CD14-positive monocyte (primary cell): Measurements from ENCODE around the gene ABCA2. TPM values are rescaled to one million over a fixed set of nuclear protein-coding genes. Genes with fewer than 3 reads are reported as not detected.

ENCODE experiments used
- DNase-seq, 3 donors: peaks; one replicate each; pipeline ENCODE4 v3.0.0-alpha.2; 2011 to 2022
- H2AFZ ChIP-seq: 2 replicates; pipeline ENCODE4 v1.6.0; 2012; ENCODE audit warnings: mild to moderate bottlenecking, low read depth, low read length, inconsistent platforms; ENCODE audit not compliant: insufficient read depth, poor library complexity, severe bottlenecking
- H3K27ac ChIP-seq, 2 donors: 1 replicate in 1 of 2; 2 replicates in 1 of 2; pipeline ENCODE4 v1.5.1; 2012 to 2013; ENCODE audit warnings: low read length in 2 of 2, control low read depth in 1 of 2, inconsistent platforms in 1 of 2, low read depth in 1 of 2, mild to moderate bottlenecking in 1 of 2
- H3K27me3 ChIP-seq, 2 donors: one replicate each; pipeline versions ENCODE4 v1.6.0 to v1.6.1; 2011 to 2013; ENCODE audit warnings: low read length in 2 of 2; ENCODE audit not compliant: control insufficient read depth in 2 of 2, insufficient read depth in 2 of 2
- H3K36me3 ChIP-seq, 2 donors: replicated peaks in 1 of 2; 1 replicate in 1 of 2; 2 replicates in 1 of 2; pipeline versions ENCODE4 v1.5.1 to v1.6.1; 2012 to 2013; ENCODE audit warnings: low read length in 2 of 2, control low read depth in 1 of 2, inconsistent platforms in 1 of 2, mild to moderate bottlenecking in 1 of 2; ENCODE audit not compliant: insufficient read depth in 2 of 2, control insufficient read depth in 1 of 2
- H3K4me1 ChIP-seq, 2 donors: 1 replicate in 1 of 2; 2 replicates in 1 of 2; pipeline versions ENCODE4 v1.5.1 to v1.6.1; 2012 to 2013; ENCODE audit warnings: low read length in 2 of 2, control low read depth in 1 of 2, inconsistent platforms in 1 of 2, mild to moderate bottlenecking in 1 of 2, moderate library complexity in 1 of 2; ENCODE audit not compliant: insufficient read depth in 2 of 2, control insufficient read depth in 1 of 2
- H3K4me2 ChIP-seq: replicated peaks from 2 replicates; pipeline ENCODE3; 2012; ENCODE audit warnings: low read length, moderate library complexity, mild to moderate bottlenecking; ENCODE audit not compliant: poor library complexity, severe bottlenecking; ENCODE audit errors: extremely low read depth
- H3K4me3 ChIP-seq, 3 experiments: fragments of 200-600 bp in 1 of 3; sonication (generic) in 1 of 3; replicated peaks in 1 of 3; 1 replicate in 2 of 3; 2 replicates in 1 of 3; pipeline ENCODE4 v1.5.1; 2011 to 2013; ENCODE audit warnings: low read length in 3 of 3, mild to moderate bottlenecking in 3 of 3, control low read depth in 2 of 3, low read depth in 2 of 3, inconsistent platforms in 1 of 3, moderate library complexity in 1 of 3
- H3K79me2 ChIP-seq: 2 replicates; pipeline ENCODE4 v1.6.0; 2012; ENCODE audit warnings: mild to moderate bottlenecking, control low read depth, inconsistent platforms, low read length, moderate library complexity; ENCODE audit not compliant: insufficient read depth
- H3K9ac ChIP-seq: 2 replicates; pipeline ENCODE4 v1.6.0; 2017; ENCODE audit warnings: low read length, mild to moderate bottlenecking; ENCODE audit not compliant: insufficient read depth, poor library complexity, severe bottlenecking
- H3K9me3 ChIP-seq, 2 donors: replicated peaks in 1 of 2; 1 replicate in 1 of 2; 2 replicates in 1 of 2; pipeline versions ENCODE4 v1.5.1 to v1.6.1; 2012 to 2013; ENCODE audit warnings: low read length in 2 of 2, control low read depth in 1 of 2; ENCODE audit not compliant: control insufficient read depth in 1 of 2, insufficient read depth in 1 of 2
- H4K20me1 ChIP-seq: 2 replicates; pipeline ENCODE4 v1.6.0; 2012; ENCODE audit warnings: mild to moderate bottlenecking, low read length, control low read depth, moderate library complexity; ENCODE audit not compliant: insufficient read depth
- H3K27ac Mint-ChIP-seq, 7 donors: one replicate each; pipeline ENCODE4 v1.8.0; 2020; ENCODE audit warnings: mild to moderate bottlenecking in 7 of 7, mixed read lengths in 7 of 7, moderate library complexity in 6 of 7, inconsistent platforms in 2 of 7
- H3K27me3 Mint-ChIP-seq, 3 donors: one replicate each; pipeline ENCODE4 v1.8.0; 2021 to 2022; ENCODE audit warnings: low read depth in 3 of 3, mild to moderate bottlenecking in 3 of 3, mixed read lengths in 3 of 3, moderate library complexity in 3 of 3, inconsistent platforms in 1 of 3
- H3K36me3 Mint-ChIP-seq, 2 donors: one replicate each; pipeline ENCODE4 v1.8.0; 2020; ENCODE audit warnings: mixed read lengths in 2 of 2, inconsistent platforms in 1 of 2, mild to moderate bottlenecking in 1 of 2
- H3K4me1 Mint-ChIP-seq: one replicate; pipeline ENCODE4 v1.8.0; 2020; ENCODE audit warnings: mild to moderate bottlenecking, mixed read lengths
- H3K4me3 Mint-ChIP-seq, 2 donors: one replicate each; pipeline ENCODE4 v1.8.0; 2020; ENCODE audit warnings: mild to moderate bottlenecking in 2 of 2, mixed read lengths in 2 of 2, moderate library complexity in 1 of 2
- H3K9me3 Mint-ChIP-seq, 7 donors: one replicate each; pipeline ENCODE4 v1.8.0; 2020 to 2022; ENCODE audit warnings: mixed read lengths in 7 of 7, mild to moderate bottlenecking in 6 of 7, moderate library complexity in 6 of 7, inconsistent platforms in 2 of 7
- WGBS: methylation state at CpG from one replicate; pipeline ENCODE4 v1.1.5; 2013; ENCODE audit warnings: missing lambda C conversion rate; ENCODE audit not compliant: insufficient coverage; 5-methylcytosine and 5-hydroxymethylcytosine counted together
- intact Hi-C, 2 donors: fragments of 100-400 bp; cut with micrococcal nuclease; formaldehyde crosslinking; loops; one replicate each; pipeline versions ENCODE4 v1.15.0 to v1.15.1; 2023
- polyA plus RNA-seq, 3 donors: library from polyadenylated mRNA; depleted of rRNA in 1 of 3; unstranded in 2 of 3; stranded (reverse) in 1 of 3; fragments of 300-500 nt in 2 of 3; fragments of >200 nt in 1 of 3; fragmentation: Illumina TruSeq in 2 of 3; gene quantifications; 1 replicate in 2 of 3; 2 replicates in 1 of 3; pipeline ENCODE4 v1.2.3, GENCODE V29; 2012 to 2021
- TF ChIP-seq, protein P1 (sequence below): fragments of 200-600 bp; IDR thresholded peaks from one replicate; pipeline ENCODE4 v1.8.0; 2022; ENCODE audit warnings: antibody characterized with exemption, mild to moderate bottlenecking

The ABCA2 gene
- polyA plus RNA-seq, 3 donors, result 0.18 to 30.7 (median 0.40) TPM

DNA sequence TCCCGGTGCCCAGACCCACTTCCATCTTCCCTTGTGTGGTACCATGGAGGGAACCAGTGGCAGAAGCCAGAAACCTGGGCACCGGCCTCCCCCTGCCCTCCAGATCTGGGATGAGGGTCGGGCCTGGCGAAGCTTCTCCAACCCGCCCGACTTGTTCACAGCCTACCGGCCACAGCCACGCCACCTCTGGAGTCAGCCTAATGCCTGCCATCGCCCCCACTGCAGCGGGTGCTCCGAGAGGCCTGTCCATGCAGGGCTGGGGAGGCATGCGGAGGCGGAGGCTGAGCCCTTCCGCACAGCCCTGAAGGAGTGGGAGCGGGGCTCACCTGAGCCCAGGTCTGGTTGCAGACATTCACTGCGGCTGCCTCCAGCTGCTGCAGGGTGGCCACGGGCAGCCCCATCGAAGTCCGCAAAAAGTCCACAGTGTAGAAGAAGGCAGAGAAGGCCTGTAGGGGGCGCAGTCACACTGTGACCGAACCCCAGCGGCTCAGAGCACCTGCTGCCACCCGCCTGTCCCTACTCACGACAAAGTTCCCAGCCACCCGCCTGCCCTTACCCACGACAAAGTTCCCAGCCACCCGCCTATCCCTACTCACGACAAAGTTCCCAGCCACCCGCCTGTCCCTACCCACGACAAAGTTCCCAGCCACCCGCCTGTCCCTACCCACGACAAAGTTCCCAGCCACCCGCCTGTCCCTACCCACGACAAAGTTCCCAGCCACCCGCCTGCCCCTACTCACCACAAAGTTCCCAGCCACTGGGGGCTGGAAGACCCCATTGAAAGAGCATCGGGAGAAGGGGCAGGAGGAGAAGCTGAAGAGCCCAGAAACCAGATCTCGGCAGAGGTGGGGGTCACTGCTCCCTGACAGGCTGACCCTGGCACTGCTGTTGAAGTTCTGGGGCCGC lies 21.8 kb upstream of the ABCA2 start:
- Mint-ChIP-seq H3K27me3 (peaks cover 63 to 96% (median 81%) of the 10 kb centered on the region in 3 donors), H3K4me3 (peak overlapping the region in 1 of 2 donors; percentile 80), H3K9me3 (peaks cover 0 to 9% (median 2%) of the 10 kb centered on the region in 7 donors), H3K4me1 (peaks cover 13% of the 10 kb centered on the region), H3K27ac (no peak overlapping the region), H3K36me3 (peaks cover 1 to 2% of the 10 kb centered on the region in 2 donors)
- no peak overlapping the region for H3K27ac ChIP-seq
- H3K79me2 ChIP-seq, result no peaks in the 10 kb centered on the region
- peaks cover 0 to 16% of the 10 kb centered on the region in 2 donors for H3K9me3 ChIP-seq
- peaks cover 14 to 28% of the 10 kb centered on the region in 2 donors for H3K4me1 ChIP-seq
- TF ChIP-seq, protein P1, sequence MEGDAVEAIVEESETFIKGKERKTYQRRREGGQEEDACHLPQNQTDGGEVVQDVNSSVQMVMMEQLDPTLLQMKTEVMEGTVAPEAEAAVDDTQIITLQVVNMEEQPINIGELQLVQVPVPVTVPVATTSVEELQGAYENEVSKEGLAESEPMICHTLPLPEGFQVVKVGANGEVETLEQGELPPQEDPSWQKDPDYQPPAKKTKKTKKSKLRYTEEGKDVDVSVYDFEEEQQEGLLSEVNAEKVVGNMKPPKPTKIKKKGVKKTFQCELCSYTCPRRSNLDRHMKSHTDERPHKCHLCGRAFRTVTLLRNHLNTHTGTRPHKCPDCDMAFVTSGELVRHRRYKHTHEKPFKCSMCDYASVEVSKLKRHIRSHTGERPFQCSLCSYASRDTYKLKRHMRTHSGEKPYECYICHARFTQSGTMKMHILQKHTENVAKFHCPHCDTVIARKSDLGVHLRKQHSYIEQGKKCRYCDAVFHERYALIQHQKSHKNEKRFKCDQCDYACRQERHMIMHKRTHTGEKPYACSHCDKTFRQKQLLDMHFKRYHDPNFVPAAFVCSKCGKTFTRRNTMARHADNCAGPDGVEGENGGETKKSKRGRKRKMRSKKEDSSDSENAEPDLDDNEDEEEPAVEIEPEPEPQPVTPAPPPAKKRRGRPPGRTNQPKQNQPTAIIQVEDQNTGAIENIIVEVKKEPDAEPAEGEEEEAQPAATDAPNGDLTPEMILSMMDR, result peak; percentile 74
- H4K20me1 ChIP-seq, result peaks cover 5% of the 10 kb centered on the region
- H3K4me2 ChIP-seq, result no peak overlapping the region
- WGBS, result 41% methylated on average over 37 of the region's 38 CpGs
- peaks cover 31 to 85% of the 10 kb centered on the region in 2 donors for H3K27me3 ChIP-seq
- intact Hi-C loops, result no loop called here
- no peaks in the 10 kb centered on the region for H3K36me3 ChIP-seq
- H3K4me3 ChIP-seq, result no peak overlapping the region
- no peak overlapping the region for H3K9ac ChIP-seq
- no peak overlapping the region for H2AFZ ChIP-seq
- peak in 2 of 3 donors; percentile 40 to 46 for DNase-seq

DNA sequence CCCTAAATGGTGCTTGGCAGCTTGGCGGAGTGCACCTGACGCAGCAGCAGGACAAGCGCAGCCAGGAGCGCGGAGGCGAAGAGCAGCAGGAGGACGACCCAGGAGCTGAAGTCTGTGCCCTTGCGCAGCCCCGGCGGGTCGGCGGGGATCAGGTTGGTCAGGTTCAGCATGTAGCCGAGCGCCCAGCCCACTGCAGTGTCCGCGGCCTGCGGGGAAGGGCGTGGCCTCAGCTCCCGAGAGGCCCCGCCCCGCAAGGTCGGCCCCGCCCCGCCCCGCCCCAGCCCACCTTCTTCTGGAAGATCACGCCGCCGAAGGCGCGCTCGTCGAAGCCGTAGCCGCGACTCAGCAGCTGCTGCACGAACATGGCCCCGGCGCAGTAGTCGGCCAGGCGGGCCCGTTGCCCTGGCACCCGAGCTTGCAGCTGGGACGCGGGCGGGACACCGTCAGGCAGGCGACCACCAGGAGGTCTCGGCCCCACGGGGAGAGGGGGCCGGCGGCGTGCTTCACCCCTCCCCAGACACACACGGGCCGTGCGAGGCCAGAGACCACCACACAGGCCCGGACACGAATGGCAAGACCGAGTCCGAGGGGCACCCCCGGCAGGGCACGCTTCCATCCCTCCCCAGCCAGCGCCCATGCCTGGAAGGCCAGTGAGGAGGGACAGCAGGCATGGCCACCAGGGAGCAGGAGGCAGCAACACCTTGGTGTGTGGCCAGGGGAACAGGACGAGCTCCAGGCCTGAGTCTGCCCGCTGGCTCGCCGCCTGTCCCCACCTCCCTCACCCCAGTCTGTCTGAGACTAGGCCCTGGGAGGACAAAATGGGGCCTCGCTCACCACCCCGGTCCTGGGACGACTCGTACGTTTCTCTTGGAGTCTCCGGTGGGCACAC lies 20.9 kb upstream of the ABCA2 start:
- Histone ChIP-seq H2AFZ (no peak overlapping the region), H3K9me3 (peaks cover 0 to 18% of the 10 kb centered on the region in 2 donors), H3K27ac (no peak overlapping the region), H3K36me3 (no peaks in the 10 kb centered on the region), H3K4me1 (peaks cover 18 to 37% of the 10 kb centered on the region in 2 donors), H3K4me2 (no peak overlapping the region), H3K27me3 (peaks cover 35 to 87% of the 10 kb centered on the region in 2 donors), H3K4me3 (no peak overlapping the region), H4K20me1 (peaks cover 9% of the 10 kb centered on the region), H3K79me2 (no peaks in the 10 kb centered on the region), H3K9ac (no peak overlapping the region)
- H3K27ac Mint-ChIP-seq, result no peak overlapping the region
- TF ChIP-seq, protein P1, result no peak
- peaks cover 65 to 97% (median 84%) of the 10 kb centered on the region in 3 donors for H3K27me3 Mint-ChIP-seq
- intact Hi-C loops, result no loop called here
- H3K4me3 Mint-ChIP-seq, result peak overlapping the region in 1 of 2 donors; percentile 80
- no peak for DNase-seq
- H3K4me1 Mint-ChIP-seq, result peaks cover 17% of the 10 kb centered on the region
- H3K36me3 Mint-ChIP-seq, result peaks cover 1 to 4% of the 10 kb centered on the region in 2 donors
- H3K9me3 Mint-ChIP-seq, result peaks cover 0 to 10% (median 2%) of the 10 kb centered on the region in 7 donors
- WGBS, result 36% methylated on average over 61 of the region's 72 CpGs
